HEK293 (cell line): ENCODE results near the gene ADAM33.

ENCODE experiments used
- CTCF ChIA-PET: fragments of 350-600 bp; formaldehyde crosslinking; extraction: SDS; loops from one replicate; lab custom pipeline; 2021; ENCODE audit warnings: antibody characterized with exemption; lab: Yijun Ruan, JAX
- POLR2A ChIA-PET: fragments of 300-600 bp; formaldehyde crosslinking; extraction: SDS; loops from one replicate; lab custom pipeline; 2020; ENCODE audit warnings: antibody characterized with exemption, inconsistent platforms; lab: Yijun Ruan, JAX
- H3K27ac ChIP-seq: fragments of 200-500 bp; sonication (Bioruptor generic); 2 replicates; pipeline ENCODE4 v1.5.1; 2014; ENCODE audit warnings: low read depth, low read length, control low read depth, inconsistent platforms; ENCODE audit errors: extremely low read depth
- H3K36me3 ChIP-seq, 2 experiments: fragments of 200-500 bp in 1 of 2; sonication (Bioruptor generic) in 1 of 2; 1 replicate in 1 of 2; 2 replicates in 1 of 2; pipeline ENCODE4 v1.5.1; 2014 to 2017; ENCODE audit warnings: inconsistent platforms in 2 of 2, low read length in 2 of 2; ENCODE audit not compliant: control insufficient read depth in 2 of 2, insufficient read depth in 1 of 2
- H3K4me1 ChIP-seq: fragments of 200-500 bp; sonication (Bioruptor generic); 2 replicates; pipeline ENCODE4 v1.5.1; 2014; ENCODE audit warnings: mild to moderate bottlenecking, low read length, inconsistent platforms; ENCODE audit not compliant: control insufficient read depth, insufficient read depth
- H3K4me3 ChIP-seq: 2 replicates; pipeline ENCODE4 v1.5.1; 2011; ENCODE audit warnings: low read depth, mild to moderate bottlenecking, control low read depth, low read length, moderate library complexity
- H3K9me3 ChIP-seq: fragments of 200-500 bp; sonication (Bioruptor generic); 2 replicates; pipeline ENCODE4 v1.5.1; 2014; ENCODE audit warnings: low read depth, low read length, inconsistent platforms; ENCODE audit not compliant: control insufficient read depth, insufficient read depth
- KLF1 ChIP-seq: fragments of 450-650 bp; formaldehyde crosslinking; IDR thresholded peaks from 2 replicates; pipeline ENCODE4 v1.5.1; 2016; ENCODE audit warnings: missing biosample characterization, missing genetic modification characterization
- KLF16 ChIP-seq: fragments of 450-650 bp; formaldehyde crosslinking; IDR thresholded peaks from 2 replicates; pipeline ENCODE4 v1.5.1; 2017; ENCODE audit warnings: missing biosample characterization, missing genetic modification characterization
- SP3 ChIP-seq: fragments of 450-650 bp; formaldehyde crosslinking; IDR thresholded peaks from 2 replicates; pipeline ENCODE4 v1.5.1; 2016; ENCODE audit warnings: missing biosample characterization, missing genetic modification characterization
- SP7 ChIP-seq: fragments of 450-650 bp; formaldehyde crosslinking; IDR thresholded peaks from 2 replicates; pipeline ENCODE4 v1.5.1; 2016; ENCODE audit warnings: missing biosample characterization, missing genetic modification characterization
- ZBTB17 ChIP-seq: fragments of 450-650 bp; formaldehyde crosslinking; IDR thresholded peaks from 2 replicates; pipeline ENCODE4 v1.5.1; 2016; ENCODE audit warnings: missing biosample characterization, missing genetic modification characterization
- ZBTB20 ChIP-seq: fragments of 450-650 bp; formaldehyde crosslinking; IDR thresholded peaks from 2 replicates; pipeline ENCODE4 v1.5.1; 2016; ENCODE audit warnings: missing biosample characterization, missing genetic modification characterization
- ZBTB48 ChIP-seq: fragments of 450-650 bp; formaldehyde crosslinking; IDR thresholded peaks from 2 replicates; pipeline ENCODE4 v1.5.1; 2016; ENCODE audit warnings: missing biosample characterization, missing genetic modification characterization
- ZFHX2 ChIP-seq: fragments of 450-650 bp; formaldehyde crosslinking; conservative IDR thresholded peaks from 2 replicates; pipeline ENCODE4 v1.5.1; 2016; ENCODE audit warnings: missing biosample characterization, missing genetic modification characterization
- ZNF155 ChIP-seq: fragments of 450-650 bp; formaldehyde crosslinking; IDR thresholded peaks from 2 replicates; pipeline ENCODE4 v1.5.1; 2016; ENCODE audit warnings: missing biosample characterization, missing genetic modification characterization
- ZNF366 ChIP-seq: fragments of 450-650 bp; formaldehyde crosslinking; conservative IDR thresholded peaks from 2 replicates; pipeline ENCODE4 v1.5.1; 2016; ENCODE audit warnings: missing biosample characterization, missing genetic modification characterization
- ZNF473 ChIP-seq: fragments of 450-650 bp; formaldehyde crosslinking; IDR thresholded peaks from 2 replicates; pipeline ENCODE4 v1.5.1; 2017; ENCODE audit warnings: missing biosample characterization, missing genetic modification characterization
- ZNF600 ChIP-seq: fragments of 450-650 bp; formaldehyde crosslinking; IDR thresholded peaks from 2 replicates; pipeline ENCODE4 v1.5.1; 2016; ENCODE audit warnings: missing biosample characterization, missing genetic modification characterization
- ZNF621 ChIP-seq: fragments of 450-650 bp; formaldehyde crosslinking; IDR thresholded peaks from 2 replicates; pipeline ENCODE4 v1.5.1; 2017; ENCODE audit warnings: missing biosample characterization, missing genetic modification characterization
- TF ChIP-seq, protein P1 (sequence below): fragments of 450-650 bp; formaldehyde crosslinking; IDR thresholded peaks from 2 replicates; pipeline ENCODE4 v1.5.1; 2016; ENCODE audit warnings: missing biosample characterization, missing genetic modification characterization
- TF ChIP-seq, protein P2 (sequence below): fragments of 450-650 bp; formaldehyde crosslinking; IDR thresholded peaks from 2 replicates; pipeline ENCODE4 v1.5.1; 2016; ENCODE audit warnings: missing biosample characterization, missing genetic modification characterization
- TF ChIP-seq, protein P3 (sequence below): fragments of 450-650 bp; formaldehyde crosslinking; IDR thresholded peaks from 2 replicates; pipeline ENCODE4 v1.5.1; 2017; ENCODE audit warnings: missing biosample characterization, missing genetic modification characterization
- TF ChIP-seq, protein P4 (sequence below): fragments of 450-650 bp; formaldehyde crosslinking; IDR thresholded peaks from 2 replicates; pipeline ENCODE4 v1.5.1; 2016; ENCODE audit warnings: missing biosample characterization, missing genetic modification characterization, borderline replicate concordance
- TF ChIP-seq, protein P5 (sequence below): fragments of 450-650 bp; IDR thresholded peaks from 2 replicates; pipeline ENCODE4 v1.5.1; 2018; ENCODE audit warnings: missing biosample characterization, missing genetic modification characterization

Gene ADAM33

DNA sequence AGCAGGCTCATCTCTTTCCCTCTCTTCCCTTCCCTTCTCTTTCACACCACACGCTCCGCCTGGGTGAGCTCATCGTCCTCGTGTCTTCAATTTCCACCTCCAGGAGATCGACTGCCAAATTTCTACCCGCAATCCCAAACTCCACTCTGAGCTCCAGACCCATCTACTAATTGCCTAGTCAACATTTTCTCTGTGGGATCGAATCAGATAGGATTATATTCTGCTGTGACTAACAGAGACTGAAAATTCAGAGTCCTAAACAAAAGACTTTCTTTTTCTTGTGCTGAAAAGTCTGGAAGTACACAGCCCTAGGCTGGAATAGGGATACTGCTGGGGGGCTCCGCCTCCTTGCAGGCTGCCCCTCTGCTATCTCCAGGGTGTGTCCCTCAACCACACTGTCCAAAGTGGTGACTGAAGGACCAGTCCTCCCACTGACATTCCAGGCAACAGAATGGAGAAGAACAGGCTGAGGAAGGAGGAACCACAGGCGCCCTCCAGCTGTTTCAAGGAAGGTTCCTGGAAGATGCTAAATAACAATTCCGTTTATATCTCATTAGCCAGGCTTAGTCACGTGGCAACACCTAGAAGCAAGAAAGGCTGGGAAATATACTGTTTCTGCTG lies 45.7 kb upstream of the ADAM33 start (continued):
- TF ChIP-seq, protein P1, sequence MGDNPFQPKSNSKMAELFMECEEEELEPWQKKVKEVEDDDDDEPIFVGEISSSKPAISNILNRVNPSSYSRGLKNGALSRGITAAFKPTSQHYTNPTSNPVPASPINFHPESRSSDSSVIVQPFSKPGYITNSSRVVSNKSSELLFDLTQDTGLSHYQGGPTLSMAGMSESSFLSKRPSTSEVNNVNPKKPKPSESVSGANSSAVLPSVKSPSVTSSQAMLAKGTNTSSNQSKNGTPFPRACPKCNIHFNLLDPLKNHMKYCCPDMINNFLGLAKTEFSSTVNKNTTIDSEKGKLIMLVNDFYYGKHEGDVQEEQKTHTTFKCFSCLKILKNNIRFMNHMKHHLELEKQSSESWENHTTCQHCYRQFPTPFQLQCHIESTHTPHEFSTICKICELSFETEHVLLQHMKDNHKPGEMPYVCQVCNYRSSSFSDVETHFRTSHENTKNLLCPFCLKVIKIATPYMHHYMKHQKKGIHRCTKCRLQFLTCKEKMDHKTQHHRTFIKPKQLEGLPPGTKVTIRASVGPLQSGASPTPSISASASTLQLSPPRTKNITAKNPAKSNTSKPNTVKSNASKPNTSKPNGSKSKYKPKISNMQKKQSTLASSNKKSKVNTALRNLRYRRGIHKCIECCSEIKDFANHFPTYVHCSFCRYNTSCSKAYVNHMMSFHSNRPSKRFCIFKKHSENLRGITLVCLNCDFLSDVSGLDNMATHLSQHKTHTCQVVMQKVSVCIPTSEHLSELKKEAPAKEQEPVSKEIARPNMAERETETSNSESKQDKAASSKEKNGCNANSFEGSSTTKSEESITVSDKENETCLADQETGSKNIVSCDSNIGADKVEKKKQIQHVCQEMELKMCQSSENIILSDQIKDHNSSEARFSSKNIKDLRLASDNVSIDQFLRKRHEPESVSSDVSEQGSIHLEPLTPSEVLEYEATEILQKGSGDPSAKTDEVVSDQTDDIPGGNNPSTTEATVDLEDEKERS (tag by site-specific recombination): no peak
- TF ChIP-seq, protein P2, sequence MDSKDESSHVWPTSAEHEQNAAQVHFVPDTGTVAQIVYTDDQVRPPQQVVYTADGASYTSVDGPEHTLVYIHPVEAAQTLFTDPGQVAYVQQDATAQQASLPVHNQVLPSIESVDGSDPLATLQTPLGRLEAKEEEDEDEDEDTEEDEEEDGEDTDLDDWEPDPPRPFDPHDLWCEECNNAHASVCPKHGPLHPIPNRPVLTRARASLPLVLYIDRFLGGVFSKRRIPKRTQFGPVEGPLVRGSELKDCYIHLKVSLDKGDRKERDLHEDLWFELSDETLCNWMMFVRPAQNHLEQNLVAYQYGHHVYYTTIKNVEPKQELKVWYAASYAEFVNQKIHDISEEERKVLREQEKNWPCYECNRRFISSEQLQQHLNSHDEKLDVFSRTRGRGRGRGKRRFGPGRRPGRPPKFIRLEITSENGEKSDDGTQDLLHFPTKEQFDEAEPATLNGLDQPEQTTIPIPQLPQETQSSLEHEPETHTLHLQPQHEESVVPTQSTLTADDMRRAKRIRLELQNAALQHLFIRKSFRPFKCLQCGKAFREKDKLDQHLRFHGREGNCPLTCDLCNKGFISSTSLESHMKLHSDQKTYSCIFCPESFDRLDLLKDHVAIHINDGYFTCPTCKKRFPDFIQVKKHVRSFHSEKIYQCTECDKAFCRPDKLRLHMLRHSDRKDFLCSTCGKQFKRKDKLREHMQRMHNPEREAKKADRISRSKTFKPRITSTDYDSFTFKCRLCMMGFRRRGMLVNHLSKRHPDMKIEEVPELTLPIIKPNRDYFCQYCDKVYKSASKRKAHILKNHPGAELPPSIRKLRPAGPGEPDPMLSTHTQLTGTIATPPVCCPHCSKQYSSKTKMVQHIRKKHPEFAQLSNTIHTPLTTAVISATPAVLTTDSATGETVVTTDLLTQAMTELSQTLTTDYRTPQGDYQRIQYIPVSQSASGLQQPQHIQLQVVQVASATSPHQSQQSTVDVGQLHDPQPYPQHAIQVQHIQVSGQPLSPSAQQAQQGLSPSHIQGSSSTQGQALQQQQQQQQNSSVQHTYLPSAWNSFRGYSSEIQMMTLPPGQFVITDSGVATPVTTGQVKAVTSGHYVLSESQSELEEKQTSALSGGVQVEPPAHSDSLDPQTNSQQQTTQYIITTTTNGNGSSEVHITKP (tag by site-specific recombination): peak; percentile 77
- TF ChIP-seq ZFHX2 (peak; percentile 4; the same call in 1 of the 2 replicates), ZBTB17 (tag by site-specific recombination) (peak; percentile 98), ZNF366 (tag by site-specific recombination) (peak; percentile 44; the same call in 1 of the 2 replicates), KLF1 (tag by site-specific recombination) (peak; percentile 19; the same call in 1 of the 2 replicates), SP7 (tag by site-specific recombination) (peak; percentile 48), ZBTB20 (tag by site-specific recombination) (peak; percentile 85), SP3 (tag by site-specific recombination) (peak; percentile 51), ZNF473 (tag by site-specific recombination) (no peak), ZBTB48 (tag by site-specific recombination) (peak; percentile 14; the same call in 1 of the 2 replicates), ZNF600 (tag by site-specific recombination) (peak; percentile 92)
- TF ChIP-seq, protein P3, sequence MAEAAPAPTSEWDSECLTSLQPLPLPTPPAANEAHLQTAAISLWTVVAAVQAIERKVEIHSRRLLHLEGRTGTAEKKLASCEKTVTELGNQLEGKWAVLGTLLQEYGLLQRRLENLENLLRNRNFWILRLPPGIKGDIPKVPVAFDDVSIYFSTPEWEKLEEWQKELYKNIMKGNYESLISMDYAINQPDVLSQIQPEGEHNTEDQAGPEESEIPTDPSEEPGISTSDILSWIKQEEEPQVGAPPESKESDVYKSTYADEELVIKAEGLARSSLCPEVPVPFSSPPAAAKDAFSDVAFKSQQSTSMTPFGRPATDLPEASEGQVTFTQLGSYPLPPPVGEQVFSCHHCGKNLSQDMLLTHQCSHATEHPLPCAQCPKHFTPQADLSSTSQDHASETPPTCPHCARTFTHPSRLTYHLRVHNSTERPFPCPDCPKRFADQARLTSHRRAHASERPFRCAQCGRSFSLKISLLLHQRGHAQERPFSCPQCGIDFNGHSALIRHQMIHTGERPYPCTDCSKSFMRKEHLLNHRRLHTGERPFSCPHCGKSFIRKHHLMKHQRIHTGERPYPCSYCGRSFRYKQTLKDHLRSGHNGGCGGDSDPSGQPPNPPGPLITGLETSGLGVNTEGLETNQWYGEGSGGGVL: peak; percentile 64

DNA sequence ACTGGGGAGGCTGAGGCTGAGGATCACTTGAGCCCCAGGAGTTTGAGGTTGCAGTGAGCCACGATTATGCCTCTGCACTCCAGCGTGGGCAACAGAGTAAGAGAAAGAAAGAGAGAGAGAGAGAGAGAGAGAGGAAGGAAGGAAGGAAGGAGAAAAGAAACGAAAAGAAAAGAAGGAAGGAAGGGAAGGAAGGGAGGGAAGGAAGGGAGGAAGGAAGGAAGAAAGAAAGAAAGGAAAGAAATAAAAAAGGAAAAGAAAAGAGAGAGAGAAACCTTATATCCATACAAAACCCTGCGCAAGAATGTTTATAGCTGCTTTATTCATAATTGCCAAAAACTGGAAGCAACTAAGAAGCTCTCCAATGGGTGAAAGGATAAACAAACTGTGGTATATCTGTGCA lies 42.5 kb upstream of the ADAM33 start:
- no peak overlapping the region for H3K27ac ChIP-seq
- peak; percentile 64 for TF ChIP-seq ZNF366 (tag by site-specific recombination)
- no peak for TF ChIP-seq ZNF155 (tag by site-specific recombination)
- TF ChIP-seq, protein P4, sequence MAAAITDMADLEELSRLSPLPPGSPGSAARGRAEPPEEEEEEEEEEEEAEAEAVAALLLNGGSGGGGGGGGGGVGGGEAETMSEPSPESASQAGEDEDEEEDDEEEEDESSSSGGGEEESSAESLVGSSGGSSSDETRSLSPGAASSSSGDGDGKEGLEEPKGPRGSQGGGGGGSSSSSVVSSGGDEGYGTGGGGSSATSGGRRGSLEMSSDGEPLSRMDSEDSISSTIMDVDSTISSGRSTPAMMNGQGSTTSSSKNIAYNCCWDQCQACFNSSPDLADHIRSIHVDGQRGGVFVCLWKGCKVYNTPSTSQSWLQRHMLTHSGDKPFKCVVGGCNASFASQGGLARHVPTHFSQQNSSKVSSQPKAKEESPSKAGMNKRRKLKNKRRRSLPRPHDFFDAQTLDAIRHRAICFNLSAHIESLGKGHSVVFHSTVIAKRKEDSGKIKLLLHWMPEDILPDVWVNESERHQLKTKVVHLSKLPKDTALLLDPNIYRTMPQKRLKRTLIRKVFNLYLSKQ (tag by site-specific recombination): no peak
- TF ChIP-seq ZNF621: no peak
- TF ChIP-seq, protein P5, sequence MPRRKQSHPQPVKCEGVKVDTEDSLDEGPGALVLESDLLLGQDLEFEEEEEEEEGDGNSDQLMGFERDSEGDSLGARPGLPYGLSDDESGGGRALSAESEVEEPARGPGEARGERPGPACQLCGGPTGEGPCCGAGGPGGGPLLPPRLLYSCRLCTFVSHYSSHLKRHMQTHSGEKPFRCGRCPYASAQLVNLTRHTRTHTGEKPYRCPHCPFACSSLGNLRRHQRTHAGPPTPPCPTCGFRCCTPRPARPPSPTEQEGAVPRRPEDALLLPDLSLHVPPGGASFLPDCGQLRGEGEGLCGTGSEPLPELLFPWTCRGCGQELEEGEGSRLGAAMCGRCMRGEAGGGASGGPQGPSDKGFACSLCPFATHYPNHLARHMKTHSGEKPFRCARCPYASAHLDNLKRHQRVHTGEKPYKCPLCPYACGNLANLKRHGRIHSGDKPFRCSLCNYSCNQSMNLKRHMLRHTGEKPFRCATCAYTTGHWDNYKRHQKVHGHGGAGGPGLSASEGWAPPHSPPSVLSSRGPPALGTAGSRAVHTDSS (tag by site-specific recombination): no peak
- TF ChIP-seq KLF16 (tag by site-specific recombination): no peak
- CTCF ChIA-PET: interaction anchor here (0.6 to 1.5 kb wide), 5 partner anchors 14 to 184 kb away, joined by 3 to 7 read pairs (median 3); no protein-coding TSS in a partner anchor
- POLR2A ChIA-PET: no interaction called here
- H3K4me3 ChIP-seq: no peak overlapping the region
- no peaks in the 10 kb centered on the region for H3K9me3 ChIP-seq
- peaks cover 10% of the 10 kb centered on the region for H3K4me1 ChIP-seq
- no peaks in the 10 kb centered on the region for H3K36me3 ChIP-seq
